Measurements from ENCODE around the gene DLX2. TPM values are rescaled to one million over a fixed set of nuclear protein-coding genes. Genes with fewer than 3 reads are reported as not detected.
"Not testable (repeated sequence)": the region's sequence is repeated elsewhere in the genome, so short reads cannot be mapped to it uniquely, and the experiment has no call there.

The DLX2 gene
- polyA plus RNA-seq, result not detected

GRCh38 chr2:172102391-172103359 lies at the start of gene DLX2:
Gene DLX2 (minus strand): TSS chr2:172102900. CDS start chr2:172102538, 362 bp downstream.
- H3K4me3 ChIP-seq (ENCODE audit: low read depth in 1 of 2, low read length in 2 of 2), result peak within 1 kb of the TSS; percentile 40 to 65
- H3K4me1 ChIP-seq (ENCODE audit: control insufficient read depth in 2 of 2, insufficient read depth in 2 of 2, low read length in 1 of 2), result peaks cover 11 to 35% of the 10 kb centered on the region in 2 donors
- WGBS, 2 donors, result 2% methylated on average over 66 to 74 of the region's 74 CpGs
- H3K36me3 ChIP-seq (ENCODE audit: control insufficient read depth in 2 of 2, insufficient read depth in 2 of 2, low read length in 1 of 2), result no peaks in the 10 kb centered on the region
- peaks cover 0 to 7% of the 10 kb centered on the region in 2 donors for H3K9me3 ChIP-seq (ENCODE audit: control insufficient read depth in 2 of 2, insufficient read depth in 1 of 2, low read depth in 1 of 2, low read length in 1 of 2)
- no peak within 1 kb of the TSS for H3K27ac ChIP-seq (ENCODE audit: low read depth in 2 of 2, low read length in 1 of 2)
- H3K27me3 ChIP-seq (ENCODE audit: control insufficient read depth in 1 of 2, insufficient read depth in 2 of 2, low read length in 2 of 2), result peaks cover 0 to 66% of the 10 kb centered on the region in 2 donors

DNA sequence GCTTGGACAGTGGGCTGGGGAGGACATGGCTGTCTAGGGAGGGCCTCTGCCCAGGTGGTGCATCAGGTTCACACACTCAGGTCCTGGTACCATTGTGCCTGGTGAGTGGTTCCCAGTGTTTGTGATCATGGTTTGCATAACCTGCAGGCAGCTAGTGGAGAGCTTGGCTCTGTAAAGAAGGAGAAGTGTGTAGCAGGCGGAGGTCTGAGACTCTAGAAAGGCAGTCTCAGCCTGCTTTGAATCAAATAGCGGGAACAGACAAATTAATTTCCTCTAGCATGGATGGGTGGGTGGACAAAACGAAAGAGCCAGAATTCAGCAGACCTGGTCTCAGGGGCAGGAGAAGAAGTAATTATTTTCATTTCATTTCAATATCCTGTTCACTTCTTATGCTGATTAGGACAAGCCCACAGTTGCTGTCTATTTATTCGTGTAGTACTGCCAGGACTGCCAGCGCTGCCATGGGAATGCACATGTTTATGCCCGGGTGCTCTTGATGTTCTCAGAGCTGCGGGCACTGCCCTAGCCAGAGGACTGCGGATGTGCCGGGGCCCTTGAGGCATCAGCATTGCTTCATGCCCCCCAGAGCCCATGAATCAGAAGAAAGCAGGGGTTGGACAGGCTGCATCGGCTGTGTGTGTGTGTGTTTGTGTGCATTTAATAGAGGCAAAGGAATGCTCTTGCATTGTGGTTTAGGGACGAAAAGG lies 45.4 kb upstream of the DLX2 start:
- Histone ChIP-seq H3K4me1 (ENCODE audit: control insufficient read depth in 2 of 2, insufficient read depth in 2 of 2, low read length in 1 of 2) (no peaks in the 10 kb centered on the region), H3K27me3 (ENCODE audit: control insufficient read depth in 1 of 2, insufficient read depth in 2 of 2, low read length in 2 of 2) (no peaks in the 10 kb centered on the region), H3K9me3 (ENCODE audit: control insufficient read depth in 2 of 2, insufficient read depth in 1 of 2, low read depth in 1 of 2, low read length in 1 of 2) (no peaks in the 10 kb centered on the region), H3K27ac (ENCODE audit: low read depth in 2 of 2, low read length in 1 of 2) (no peak overlapping the region), H3K4me3 (ENCODE audit: low read depth in 1 of 2, low read length in 2 of 2) (no peak overlapping the region), H3K36me3 (ENCODE audit: control insufficient read depth in 2 of 2, insufficient read depth in 2 of 2, low read length in 1 of 2) (no peaks in the 10 kb centered on the region)
- WGBS, 2 donors, result 54 to 69% methylated on average over 11 of the region's 11 CpGs

DNA sequence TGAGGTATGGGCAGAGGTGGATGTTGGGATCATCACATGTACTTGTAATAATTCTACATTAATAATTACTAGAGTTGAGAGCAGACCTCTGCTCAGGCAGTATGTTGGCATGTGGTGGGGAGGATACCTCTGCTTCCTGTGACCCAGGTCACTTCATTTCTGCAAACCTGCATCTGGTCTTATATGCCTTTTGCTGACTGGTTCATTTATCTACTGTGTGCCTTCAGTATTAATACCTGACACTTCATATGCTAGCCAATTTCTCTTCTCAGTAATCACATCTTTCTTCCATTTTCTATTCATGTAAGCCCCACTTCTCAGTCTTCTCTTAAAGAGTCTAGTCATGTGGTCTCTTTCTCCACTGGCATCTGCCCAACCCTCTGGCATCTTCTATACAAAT lies 41.1 kb upstream of the DLX2 start:
- H3K36me3 ChIP-seq (ENCODE audit: control insufficient read depth in 2 of 2, insufficient read depth in 2 of 2, low read length in 1 of 2), result no peaks in the 10 kb centered on the region
- no peaks in the 10 kb centered on the region for H3K9me3 ChIP-seq (ENCODE audit: control insufficient read depth in 2 of 2, insufficient read depth in 1 of 2, low read depth in 1 of 2, low read length in 1 of 2)
- H3K4me1 ChIP-seq (ENCODE audit: control insufficient read depth in 2 of 2, insufficient read depth in 2 of 2, low read length in 1 of 2), result no peaks in the 10 kb centered on the region
- no peaks in the 10 kb centered on the region for H3K27me3 ChIP-seq (ENCODE audit: control insufficient read depth in 1 of 2, insufficient read depth in 2 of 2, low read length in 2 of 2)
- no peak overlapping the region for H3K4me3 ChIP-seq (ENCODE audit: low read depth in 1 of 2, low read length in 2 of 2)
- H3K27ac ChIP-seq (ENCODE audit: low read depth in 2 of 2, low read length in 1 of 2), result no peak overlapping the region

DNA sequence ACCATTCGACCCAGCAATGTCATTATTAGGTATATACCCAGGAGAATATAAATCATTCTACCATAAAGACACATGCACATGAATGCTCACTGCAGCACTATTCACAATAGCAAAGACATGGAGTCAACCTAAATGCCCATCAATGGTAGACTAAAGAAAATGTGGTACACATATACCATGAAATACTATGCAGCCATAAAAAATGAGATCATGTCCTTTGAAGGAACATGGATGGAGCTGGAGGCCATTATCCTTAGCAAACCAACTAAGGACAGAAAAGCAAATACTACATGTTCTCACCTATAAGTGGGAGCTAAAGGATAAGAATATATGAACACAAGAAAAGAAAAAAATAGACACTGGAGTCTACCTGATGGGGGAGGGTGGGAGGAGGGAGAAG lies 36.0 kb upstream of the DLX2 start:
- H3K4me3 ChIP-seq (ENCODE audit: low read depth in 1 of 2, low read length in 2 of 2); H3K27me3 ChIP-seq (ENCODE audit: control insufficient read depth in 1 of 2, insufficient read depth in 2 of 2, low read length in 2 of 2); H3K4me1 ChIP-seq (ENCODE audit: control insufficient read depth in 2 of 2, insufficient read depth in 2 of 2, low read length in 1 of 2); H3K36me3 ChIP-seq (ENCODE audit: control insufficient read depth in 2 of 2, insufficient read depth in 2 of 2, low read length in 1 of 2); H3K9me3 ChIP-seq (ENCODE audit: control insufficient read depth in 2 of 2, insufficient read depth in 1 of 2, low read depth in 1 of 2, low read length in 1 of 2); H3K27ac ChIP-seq (ENCODE audit: low read depth in 2 of 2, low read length in 1 of 2): not testable (repeated sequence)
- 77 to 90% methylated on average over 1 of the region's 1 CpG for WGBS, 2 donors

- H3K27me3 ChIP-seq (ENCODE audit: control insufficient read depth in 1 of 2, insufficient read depth in 2 of 2, low read length in 2 of 2), result no peaks in the 10 kb centered on the region
- no peaks in the 10 kb centered on the region for H3K9me3 ChIP-seq (ENCODE audit: control insufficient read depth in 2 of 2, insufficient read depth in 1 of 2, low read depth in 1 of 2, low read length in 1 of 2)
- H3K36me3 ChIP-seq (ENCODE audit: control insufficient read depth in 2 of 2, insufficient read depth in 2 of 2, low read length in 1 of 2), result no peaks in the 10 kb centered on the region
- H3K4me3 ChIP-seq (ENCODE audit: low read depth in 1 of 2, low read length in 2 of 2), result no peak overlapping the region
- WGBS, 2 donors, result 81 to 87% methylated on average over 2 of the region's 2 CpGs
- no peaks in the 10 kb centered on the region for H3K4me1 ChIP-seq (ENCODE audit: control insufficient read depth in 2 of 2, insufficient read depth in 2 of 2, low read length in 1 of 2)
- no peak overlapping the region for H3K27ac ChIP-seq (ENCODE audit: low read depth in 2 of 2, low read length in 1 of 2)
These were observed 35.2 kb upstream of the DLX2 start for GRCh38 chr2:172137943-172138342.

DNA sequence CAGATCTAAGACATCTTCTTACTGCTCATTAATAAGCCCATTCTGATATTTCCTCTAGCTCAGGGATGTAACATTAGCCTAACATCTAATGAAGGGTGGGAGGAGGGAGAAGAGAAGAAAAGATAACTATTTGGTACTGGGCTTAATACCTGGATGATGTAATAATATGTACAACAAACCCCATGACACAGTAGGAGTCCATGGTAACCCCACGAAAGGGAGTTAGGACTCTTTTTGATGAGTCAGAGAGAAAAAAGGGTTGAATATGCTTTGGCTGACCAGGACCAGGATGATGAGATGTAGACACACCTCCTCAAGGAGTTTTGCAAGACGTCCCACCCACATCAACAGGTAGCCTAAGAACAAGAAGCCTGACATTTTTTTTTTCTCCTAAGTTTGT lies 34.4 kb upstream of the DLX2 start:
- no peaks in the 10 kb centered on the region for H3K4me1 ChIP-seq (ENCODE audit: control insufficient read depth in 2 of 2, insufficient read depth in 2 of 2, low read length in 1 of 2)

DNA sequence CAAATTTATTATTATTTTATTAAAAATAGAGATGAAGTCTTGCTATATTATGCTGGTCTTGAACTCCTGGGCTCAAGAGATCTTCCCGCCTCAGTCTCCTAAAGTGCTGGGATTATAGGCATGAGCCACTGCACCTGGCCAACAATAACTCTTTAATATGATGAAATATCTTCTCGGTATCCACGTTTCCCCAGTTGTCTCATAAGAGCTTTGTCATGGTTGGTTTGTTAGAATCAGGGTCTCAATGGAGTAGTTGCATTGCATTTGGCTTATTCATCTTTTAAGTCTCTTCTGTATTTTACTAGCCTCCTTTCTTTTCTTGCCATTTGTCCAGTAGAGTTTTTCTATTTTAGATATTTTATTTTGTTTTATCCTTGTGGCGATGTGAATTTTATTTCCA lies 32.7 kb upstream of the DLX2 start:
- Histone ChIP-seq H3K36me3 (ENCODE audit: control insufficient read depth in 2 of 2, insufficient read depth in 2 of 2, low read length in 1 of 2) (no peaks in the 10 kb centered on the region), H3K4me1 (ENCODE audit: control insufficient read depth in 2 of 2, insufficient read depth in 2 of 2, low read length in 1 of 2) (no peaks in the 10 kb centered on the region), H3K27me3 (ENCODE audit: control insufficient read depth in 1 of 2, insufficient read depth in 2 of 2, low read length in 2 of 2) (no peaks in the 10 kb centered on the region), H3K9me3 (ENCODE audit: control insufficient read depth in 2 of 2, insufficient read depth in 1 of 2, low read depth in 1 of 2, low read length in 1 of 2) (no peaks in the 10 kb centered on the region), H3K4me3 (ENCODE audit: low read depth in 1 of 2, low read length in 2 of 2) (no peak overlapping the region), H3K27ac (ENCODE audit: low read depth in 2 of 2, low read length in 1 of 2) (no peak overlapping the region)
- 87 to 93% methylated on average over 4 of the region's 4 CpGs for WGBS, 2 donors

More for the DNA sequence above, 34.4 kb upstream of the DLX2 start:
- no peaks in the 10 kb centered on the region for H3K36me3 ChIP-seq (ENCODE audit: control insufficient read depth in 2 of 2, insufficient read depth in 2 of 2, low read length in 1 of 2)
- H3K4me3 ChIP-seq (ENCODE audit: low read depth in 1 of 2, low read length in 2 of 2), result no peak overlapping the region
- WGBS, 2 donors, result 66 to 74% methylated on average over 2 of the region's 2 CpGs
- no peaks in the 10 kb centered on the region for H3K9me3 ChIP-seq (ENCODE audit: control insufficient read depth in 2 of 2, insufficient read depth in 1 of 2, low read depth in 1 of 2, low read length in 1 of 2)
- no peaks in the 10 kb centered on the region for H3K27me3 ChIP-seq (ENCODE audit: control insufficient read depth in 1 of 2, insufficient read depth in 2 of 2, low read length in 2 of 2)
- no peak overlapping the region for H3K27ac ChIP-seq (ENCODE audit: low read depth in 2 of 2, low read length in 1 of 2)

DNA sequence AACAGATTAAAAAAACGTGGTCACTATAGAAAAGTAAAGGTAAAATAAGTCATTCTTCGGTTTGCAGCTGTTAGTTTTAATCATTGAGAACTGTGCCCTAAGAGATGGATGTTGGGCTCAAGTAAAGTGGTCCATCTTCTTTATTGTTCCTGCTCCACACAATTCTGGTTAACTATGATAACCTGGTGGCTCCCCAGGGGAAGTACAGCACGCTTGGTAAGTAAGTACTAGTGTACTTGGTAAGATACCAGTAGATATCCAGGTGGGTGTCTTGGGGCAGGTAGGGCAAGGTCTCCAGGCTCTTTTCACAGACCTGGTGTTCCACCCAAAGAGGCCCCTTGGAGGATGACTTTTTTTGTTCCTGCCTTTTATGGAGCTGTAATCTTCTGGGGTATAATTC lies 31.6 kb upstream of the DLX2 start:
- no peaks in the 10 kb centered on the region for H3K36me3 ChIP-seq (ENCODE audit: control insufficient read depth in 2 of 2, insufficient read depth in 2 of 2, low read length in 1 of 2)
- H3K4me3 ChIP-seq (ENCODE audit: low read depth in 1 of 2, low read length in 2 of 2), result no peak overlapping the region
- H3K9me3 ChIP-seq (ENCODE audit: control insufficient read depth in 2 of 2, insufficient read depth in 1 of 2, low read depth in 1 of 2, low read length in 1 of 2), result no peaks in the 10 kb centered on the region
- no peaks in the 10 kb centered on the region for H3K4me1 ChIP-seq (ENCODE audit: control insufficient read depth in 2 of 2, insufficient read depth in 2 of 2, low read length in 1 of 2)
- H3K27ac ChIP-seq (ENCODE audit: low read depth in 2 of 2, low read length in 1 of 2), result no peak overlapping the region
- WGBS, 2 donors, result 73 to 78% methylated on average over 3 of the region's 3 CpGs
- no peaks in the 10 kb centered on the region for H3K27me3 ChIP-seq (ENCODE audit: control insufficient read depth in 1 of 2, insufficient read depth in 2 of 2, low read length in 2 of 2)

DNA sequence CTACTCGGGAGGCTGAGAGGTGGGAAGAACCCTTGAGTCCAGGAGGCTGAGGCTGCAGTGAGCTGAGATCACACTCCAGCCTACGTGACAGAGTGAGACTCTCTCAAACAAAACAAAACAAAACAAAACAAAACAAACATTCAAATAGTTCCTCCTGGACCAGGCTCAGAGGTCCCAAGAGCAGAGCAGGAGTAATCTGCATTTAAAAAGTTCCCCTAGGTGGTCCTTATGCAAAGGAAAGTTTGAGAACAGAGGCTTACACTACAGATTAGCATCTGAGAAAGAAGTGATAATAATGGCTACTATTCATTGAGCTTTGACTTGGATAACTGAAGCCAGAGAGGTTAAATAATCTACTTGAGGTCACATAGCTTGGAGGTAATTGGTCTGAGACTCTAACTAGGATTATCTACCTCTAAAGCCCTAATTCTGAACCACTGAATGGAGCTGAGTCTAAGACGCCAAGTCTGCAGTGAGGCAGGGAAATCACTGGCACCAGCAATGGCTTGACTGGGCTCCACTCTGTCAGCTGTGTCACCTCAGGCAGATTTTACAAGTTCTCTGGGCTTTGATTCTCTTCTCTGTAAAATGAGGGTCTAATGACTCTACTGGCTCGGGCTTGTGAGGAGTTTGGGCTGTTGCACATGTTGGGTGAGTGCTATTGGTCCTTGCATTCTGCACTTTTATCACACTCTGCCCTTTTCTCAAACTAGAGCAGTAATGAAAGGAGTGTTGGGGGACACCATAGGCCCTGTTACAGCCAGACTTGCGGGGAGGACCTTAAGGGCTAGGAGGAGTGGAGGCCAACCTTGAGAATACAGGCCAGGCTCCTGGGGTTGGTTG lies 29.2 kb upstream of the DLX2 start:
- H3K36me3 ChIP-seq (ENCODE audit: control insufficient read depth in 2 of 2, insufficient read depth in 2 of 2, low read length in 1 of 2), result no peaks in the 10 kb centered on the region
- H3K27me3 ChIP-seq (ENCODE audit: control insufficient read depth in 1 of 2, insufficient read depth in 2 of 2, low read length in 2 of 2), result no peaks in the 10 kb centered on the region
- H3K9me3 ChIP-seq (ENCODE audit: control insufficient read depth in 2 of 2, insufficient read depth in 1 of 2, low read depth in 1 of 2, low read length in 1 of 2), result no peaks in the 10 kb centered on the region
- WGBS, 2 donors, result 71 to 78% methylated on average over 5 of the region's 5 CpGs
- no peak overlapping the region for H3K4me3 ChIP-seq (ENCODE audit: low read depth in 1 of 2, low read length in 2 of 2)
- no peaks in the 10 kb centered on the region for H3K4me1 ChIP-seq (ENCODE audit: control insufficient read depth in 2 of 2, insufficient read depth in 2 of 2, low read length in 1 of 2)
- no peak overlapping the region for H3K27ac ChIP-seq (ENCODE audit: low read depth in 2 of 2, low read length in 1 of 2)
